ENCODE data around the gene AURKB.
"Not testable (repeated sequence)": the region's sequence is repeated elsewhere in the genome, so short reads cannot be mapped to it uniquely, and the experiment has no call there.

The AURKB gene

DNA sequence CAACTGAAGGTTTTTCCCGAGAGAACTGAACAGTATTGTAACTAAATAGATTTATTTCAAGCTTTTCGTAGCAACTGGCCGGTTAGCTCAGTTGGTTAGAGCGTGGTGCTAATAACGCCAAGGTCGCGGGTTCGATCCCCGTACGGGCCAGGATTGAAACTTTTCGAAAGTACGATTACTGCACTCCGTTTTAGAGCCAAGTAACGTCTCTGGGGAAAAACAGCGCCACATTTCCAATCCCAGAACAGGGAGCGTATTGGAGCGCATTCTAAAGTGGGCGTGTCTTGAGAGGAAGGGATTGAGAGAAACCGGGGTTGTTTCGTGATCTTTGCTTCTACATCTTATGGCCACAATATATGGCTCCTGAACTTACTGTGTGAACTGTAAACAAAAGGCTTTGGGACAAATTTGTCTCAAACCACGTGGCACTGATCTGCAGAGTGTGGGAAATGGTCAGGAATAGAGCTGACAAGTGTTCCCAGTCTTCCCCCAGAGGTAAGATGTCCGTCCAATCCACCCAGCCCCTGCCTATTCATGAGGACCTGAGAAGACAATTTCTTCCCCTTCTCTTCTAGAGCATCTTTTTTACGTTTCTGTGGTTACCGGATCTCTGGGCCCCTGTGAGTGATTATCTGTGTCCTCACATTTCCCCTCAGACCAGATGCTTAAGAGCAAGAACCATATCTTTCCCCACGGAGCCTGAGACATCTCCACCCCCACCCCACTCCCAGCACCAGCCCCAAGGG is 22.7 kb downstream of the AURKB start:
- DNase-seq, result peak; percentile 98

DNA sequence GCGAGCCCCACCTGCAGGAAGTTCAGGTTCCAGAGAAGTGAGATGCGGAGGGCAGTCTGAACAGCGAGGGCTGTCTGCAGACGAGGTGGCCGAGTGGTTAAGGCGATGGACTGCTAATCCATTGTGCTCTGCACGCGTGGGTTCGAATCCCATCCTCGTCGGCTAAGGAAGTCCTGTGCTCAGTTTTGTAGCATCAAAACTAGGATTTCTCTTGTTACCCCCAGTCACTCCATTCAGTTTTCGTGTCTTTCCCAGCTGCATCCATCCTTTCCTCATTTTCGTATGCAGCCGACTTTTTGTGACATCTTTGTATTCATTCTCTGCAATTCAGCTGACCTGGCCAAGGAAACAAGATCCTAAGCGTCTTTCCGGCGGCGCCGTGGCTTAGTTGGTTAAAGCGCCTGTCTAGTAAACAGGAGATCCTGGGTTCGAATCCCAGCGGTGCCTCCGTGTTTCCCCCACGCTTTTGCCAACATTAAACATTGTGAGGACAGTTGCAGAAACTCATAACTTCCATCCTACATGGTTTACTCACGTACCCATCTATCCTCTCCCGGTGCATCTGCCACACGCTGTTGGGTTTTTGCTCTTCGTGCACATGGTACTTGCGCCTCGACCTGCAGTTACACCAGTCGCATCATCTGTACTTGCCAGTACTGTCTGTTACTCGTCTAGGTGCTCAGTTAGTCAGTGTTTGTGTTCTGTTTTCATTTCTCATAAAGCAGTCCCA is 23.4 kb downstream of the AURKB start:
- peak; percentile 89 for DNase-seq

DNA sequence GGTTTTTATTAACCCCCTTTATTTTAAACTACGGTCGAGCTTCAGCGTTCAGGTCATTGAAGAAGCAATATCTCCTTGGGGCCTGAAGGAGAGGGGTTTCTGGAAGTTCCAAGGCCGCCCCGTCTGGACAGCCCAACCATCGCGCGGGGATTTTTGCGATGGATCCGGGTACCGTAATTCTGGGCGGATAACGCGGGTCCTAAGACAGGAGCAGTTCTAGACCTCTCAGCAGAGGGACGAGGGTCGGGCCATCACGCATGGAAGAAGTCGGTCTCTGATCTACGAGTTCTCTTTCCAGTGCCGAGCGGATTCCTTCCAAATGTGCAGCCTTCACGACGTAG is 24.0 kb downstream of the AURKB start:
- no peak for DNase-seq

DNA sequence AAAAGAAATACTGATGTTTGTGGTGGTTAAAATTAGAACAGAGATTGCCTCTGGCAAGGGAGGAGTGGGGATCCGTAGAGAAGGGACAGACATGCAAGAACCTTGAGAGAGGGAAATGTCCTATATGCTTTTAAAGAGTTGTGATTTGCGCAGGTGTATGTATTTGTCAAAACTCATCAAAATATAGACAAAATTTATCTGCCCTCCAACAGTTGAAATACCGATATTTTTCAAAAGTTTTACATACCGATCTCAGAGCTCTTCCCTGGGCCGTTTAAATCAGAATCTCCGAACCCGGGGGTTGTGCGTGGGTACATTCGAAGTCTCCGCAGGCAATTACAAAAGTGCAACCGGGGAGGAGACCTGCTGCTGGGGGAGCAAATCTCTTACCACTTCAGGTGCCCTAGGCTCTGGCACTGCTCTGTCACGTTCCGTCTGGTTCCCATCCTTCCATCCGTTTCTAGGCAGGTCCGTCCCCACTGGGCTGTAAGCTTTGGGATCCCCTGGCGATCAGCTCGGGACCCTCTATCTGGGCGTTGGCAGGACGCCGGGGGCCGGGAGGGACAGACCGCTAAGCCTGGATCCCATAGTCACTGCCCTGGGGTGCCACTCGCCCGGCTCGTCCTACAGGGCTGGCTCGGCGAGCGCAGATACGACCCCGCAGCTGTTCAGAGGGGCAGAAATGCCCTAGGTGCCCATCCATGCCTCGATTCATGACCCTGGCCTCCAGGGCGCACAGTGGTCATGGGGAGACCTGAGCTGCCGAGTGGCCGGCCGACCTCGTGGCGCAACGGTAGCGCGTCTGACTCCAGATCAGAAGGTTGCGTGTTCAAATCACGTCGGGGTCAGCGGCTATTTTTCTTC is 24.6 kb downstream of the AURKB start:
- DNase-seq, result peak; percentile 60

DNA sequence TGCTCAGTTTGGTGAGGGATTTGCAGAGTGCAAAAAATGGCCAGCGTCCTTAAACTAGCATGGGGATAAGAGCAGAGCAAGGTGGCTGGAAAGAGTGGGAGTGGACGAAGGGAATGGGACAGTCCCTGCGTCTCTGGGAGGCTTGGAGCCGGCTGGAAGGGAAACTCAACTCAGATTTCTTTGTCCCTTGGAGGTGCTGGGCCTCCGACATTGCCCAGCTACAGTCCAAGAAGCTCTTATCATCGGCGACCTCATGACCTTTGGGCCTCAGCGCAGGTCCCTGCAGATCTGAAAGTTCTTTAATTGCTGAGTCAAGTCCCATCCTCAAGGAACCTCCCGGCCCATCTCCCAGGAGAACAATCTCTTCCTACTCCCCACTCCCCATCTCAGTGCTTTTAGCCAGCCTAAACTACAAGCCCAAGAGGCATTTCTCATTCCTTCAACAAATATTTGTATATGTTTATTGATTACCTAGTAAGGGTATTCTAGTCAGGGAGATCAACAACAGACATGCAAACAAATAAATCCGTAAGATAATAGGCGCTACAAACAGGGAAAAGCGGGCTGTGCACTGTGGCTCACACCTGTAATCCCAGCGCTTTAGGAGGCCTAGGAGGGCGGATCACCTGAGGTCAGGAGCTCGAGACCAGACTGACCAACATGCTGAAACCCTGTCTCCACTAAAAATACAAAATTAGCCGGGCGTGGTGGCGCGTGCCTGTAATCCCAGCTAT is 33.2 kb downstream of the AURKB start:
- DNase-seq, result no peak

DNA sequence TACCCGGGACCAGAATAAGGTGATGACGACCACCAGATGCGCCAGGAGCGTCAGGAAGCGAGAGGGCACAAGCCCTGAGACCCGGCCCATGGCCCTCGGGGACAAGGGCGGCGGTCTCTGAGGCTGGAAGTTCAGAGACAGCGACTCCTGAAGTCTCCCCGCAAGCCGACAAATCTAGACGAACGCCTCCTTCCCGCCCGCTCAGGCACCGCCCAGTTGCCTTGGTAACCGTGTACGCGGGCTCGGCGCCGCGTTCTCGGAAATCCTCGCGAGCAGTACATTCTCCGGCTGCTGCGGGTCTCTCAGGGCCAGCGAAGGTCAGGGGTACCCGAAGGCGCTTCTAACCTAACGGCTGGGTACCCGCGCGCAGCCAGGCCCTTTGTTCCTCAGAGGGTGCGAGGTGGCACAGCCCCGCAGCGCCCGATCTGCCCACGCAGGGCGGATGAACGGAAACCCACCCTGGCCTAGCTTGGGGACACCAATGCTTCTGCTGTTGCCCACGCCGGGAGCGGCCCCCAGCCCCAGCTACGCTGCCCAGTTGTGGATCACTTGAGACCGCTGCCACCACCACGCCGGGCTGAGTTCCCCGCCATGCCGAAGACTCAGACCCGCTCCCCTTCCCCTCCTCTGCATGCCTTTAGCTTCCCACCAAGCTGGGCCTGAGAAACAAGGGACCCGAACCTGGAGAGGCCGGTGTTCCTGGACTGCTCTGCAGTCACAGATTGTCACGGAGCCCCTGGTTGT is 34.0 kb downstream of the AURKB start, which contains the start of gene TMEM107:
TSS of gene TMEM107 (minus strand) at position 184 of the 744 bp plus-strand sequence. CDS start at position 90, 94 bp downstream.
- peak; percentile 89 for DNase-seq

DNA sequence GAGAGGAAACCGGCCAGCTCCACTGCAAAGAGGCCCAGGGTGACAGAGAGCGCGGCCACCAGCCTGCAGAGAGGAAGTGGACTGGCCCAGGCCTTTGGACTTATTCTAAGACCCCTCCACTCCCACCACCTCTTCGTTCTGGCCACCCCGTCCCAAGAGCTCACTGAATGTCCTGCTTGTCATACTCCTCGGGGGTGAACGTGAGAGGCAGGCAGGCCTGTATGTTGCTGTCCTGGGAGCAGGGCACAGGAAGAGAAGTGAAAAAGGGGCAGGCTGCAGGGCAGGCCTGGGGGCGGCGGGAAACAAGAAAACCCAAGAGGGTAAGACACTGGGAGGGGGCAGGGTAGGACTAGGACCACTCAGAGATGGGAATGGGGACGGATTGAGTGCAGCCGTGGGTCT is 34.6 kb downstream of the AURKB start:
- DNase-seq, result no peak

DNA sequence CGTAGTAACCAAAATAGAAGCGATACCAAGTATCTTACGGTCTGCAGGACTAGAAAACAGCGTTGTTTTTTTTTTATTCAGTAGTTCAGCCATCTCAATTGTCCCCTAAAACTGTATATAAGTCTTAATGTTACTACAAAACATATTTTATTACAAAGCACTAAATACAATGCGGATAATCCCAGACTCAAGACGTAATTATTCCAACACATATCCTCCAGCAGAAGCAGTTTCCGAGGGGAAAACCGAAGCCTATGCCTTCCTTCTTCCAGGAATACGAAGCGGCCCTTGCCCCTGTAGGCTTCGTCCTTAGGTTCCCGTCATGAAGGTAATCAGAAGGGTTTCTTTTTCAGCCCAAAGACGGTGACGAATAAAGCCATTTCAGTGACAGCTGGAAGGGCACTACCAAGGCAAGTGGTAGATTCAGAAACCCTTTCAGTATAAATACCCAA is 36.5 kb downstream of the AURKB start:
- no peak for DNase-seq

DNA sequence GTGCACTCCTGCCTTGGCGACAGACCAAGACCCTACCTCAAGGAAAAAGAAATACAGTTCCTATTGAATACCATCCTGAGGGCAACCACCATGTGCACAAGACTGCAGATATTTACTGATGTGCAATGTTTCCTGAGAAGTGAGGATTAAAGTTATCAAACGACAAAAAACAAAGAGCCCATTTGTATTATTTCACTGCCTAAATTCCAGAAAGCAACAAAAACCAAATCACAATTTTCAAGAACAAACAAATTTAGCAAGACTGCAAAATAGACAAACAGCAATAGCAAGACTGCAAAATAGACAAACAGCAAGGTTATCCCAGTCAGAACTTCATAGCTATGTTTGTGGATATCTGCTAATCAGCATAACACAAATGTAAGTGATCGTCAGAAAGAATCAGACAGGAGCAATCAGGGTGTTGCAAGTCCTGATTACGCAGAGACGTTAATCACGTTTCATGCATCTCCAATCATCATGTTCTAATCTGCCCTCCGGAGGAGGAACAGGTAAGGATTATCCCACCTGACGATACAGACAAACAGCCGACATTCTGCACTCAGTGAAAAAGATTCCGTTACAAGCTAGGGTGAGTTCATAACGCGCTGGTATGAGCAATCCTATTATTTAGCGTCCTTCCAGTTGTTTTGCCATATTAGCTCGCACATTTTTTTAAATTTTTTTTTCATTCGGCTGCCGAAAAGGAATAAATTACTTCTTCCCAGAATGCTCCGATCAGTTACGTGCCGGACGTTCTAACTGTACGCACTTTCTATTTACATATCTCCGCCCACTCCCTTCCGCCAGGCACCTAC is 37.1 kb downstream of the AURKB start:
- peak; percentile 98 for DNase-seq

DNA sequence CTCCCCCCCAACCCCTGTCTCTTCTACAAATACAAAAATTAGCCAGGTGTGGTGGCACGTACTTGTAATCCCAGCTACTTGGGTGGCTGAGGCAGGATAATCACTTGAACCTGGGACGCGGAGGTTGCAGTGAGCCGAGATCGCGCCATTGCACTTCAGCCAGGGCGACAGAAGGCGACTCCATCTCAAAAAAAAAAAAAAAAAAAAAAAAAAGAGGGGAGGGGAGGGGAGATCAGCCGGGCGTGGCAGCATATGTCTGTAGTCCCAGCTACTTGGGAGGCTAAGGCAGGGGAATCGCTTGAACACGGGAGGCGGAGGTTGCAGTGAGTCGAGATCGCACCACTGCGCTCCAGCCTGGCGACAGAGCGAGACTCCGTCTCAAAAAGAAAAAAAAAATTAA is 40.2 kb downstream of the AURKB start:
- not testable (repeated sequence) for DNase-seq

DNA sequence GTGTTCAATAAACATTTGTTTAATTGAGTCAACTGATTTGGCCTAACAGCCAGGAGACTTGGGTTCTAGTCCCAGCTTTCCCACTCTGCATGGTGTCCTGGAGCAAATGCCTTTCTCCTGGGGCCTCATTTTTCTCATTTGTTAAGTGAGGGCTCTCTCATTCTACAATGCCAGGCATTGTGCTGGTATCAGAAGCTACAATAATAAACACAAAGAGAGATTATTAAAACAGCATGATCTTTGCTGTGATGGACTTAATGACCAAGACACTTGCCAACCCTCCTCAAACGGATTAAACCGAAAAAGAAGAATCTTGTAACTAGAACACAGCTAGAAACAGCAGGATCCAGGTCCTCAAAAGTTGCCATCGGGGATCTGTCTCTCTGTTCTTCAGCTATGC is 42.8 kb downstream of the AURKB start:
- DNase-seq, result no peak

DNA sequence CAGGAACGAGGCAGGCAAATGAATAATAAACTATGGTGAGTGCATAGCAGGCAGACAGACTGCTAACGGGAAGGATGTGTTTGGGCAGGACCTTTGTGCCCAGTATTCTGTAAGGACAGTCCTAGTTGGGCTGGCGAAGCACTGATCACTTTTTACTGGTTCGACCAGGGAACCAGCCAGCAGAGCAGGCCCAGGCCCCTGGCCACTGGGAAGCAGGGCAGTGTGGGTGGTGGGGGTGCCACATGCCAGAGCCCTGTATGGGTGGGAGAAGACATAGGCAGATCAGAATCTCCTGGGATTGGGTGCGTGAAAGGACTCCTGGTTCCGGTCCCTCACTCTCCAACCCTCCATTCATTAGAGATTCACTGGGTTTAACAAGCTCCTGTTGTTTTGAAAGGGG is 43.6 kb downstream of the AURKB start:
- DNase-seq, result no peak

DNA sequence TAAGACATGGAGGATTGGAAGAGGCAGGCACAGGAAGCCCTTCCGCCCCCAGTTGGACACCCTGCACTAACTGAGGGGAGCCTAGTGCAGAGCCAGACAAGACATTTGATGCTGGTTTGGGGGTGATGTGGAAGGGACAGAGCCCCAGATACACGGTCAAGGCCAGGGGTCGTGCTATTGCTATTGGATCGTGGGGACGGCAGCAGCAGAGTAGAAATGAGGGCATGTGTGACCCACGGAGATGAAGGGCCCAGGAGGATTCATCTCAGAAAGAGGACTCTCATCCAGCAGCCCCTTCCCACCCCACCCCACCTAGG is 45.6 kb downstream of the AURKB start:
- no peak for DNase-seq

DNA sequence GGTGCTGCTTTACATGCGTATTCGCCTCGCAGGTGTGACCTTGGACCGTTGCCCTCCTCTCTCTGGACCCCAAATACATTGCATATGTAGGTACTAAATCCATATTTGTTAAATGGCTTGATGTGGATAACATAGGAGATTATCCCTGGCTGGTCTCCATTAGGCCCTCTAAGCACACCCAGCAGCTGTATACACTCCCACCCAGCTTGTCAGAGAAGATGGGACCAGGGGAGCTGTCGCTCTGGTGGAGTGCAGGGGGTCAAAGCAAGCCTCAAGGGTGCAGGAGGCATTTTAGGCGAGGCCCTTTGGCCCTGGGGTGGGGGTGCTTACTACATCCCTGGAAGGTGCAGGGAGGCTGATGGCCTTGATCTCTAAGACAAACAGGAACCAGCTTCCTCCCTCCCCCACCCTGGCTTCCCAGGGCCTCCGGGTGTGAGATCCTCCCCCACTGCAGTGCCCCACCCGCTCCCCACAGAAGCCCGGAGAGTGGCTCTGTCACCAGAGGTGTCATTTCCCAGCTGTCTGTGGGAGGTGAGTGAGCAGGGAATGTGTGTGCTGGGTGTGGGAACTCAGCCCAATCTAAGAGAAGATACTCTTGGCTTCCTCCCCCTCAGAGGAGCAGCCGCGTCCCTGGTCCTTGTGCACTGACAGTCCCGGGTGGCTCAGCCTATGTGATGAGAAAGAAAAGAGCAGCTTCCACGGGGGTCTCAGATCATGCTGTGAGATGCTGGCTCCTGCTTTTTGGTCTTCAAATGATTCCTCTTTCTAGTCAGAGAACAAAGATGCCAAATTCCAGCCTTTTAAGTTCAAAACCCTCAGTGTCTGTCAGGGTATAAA is 46.2 kb downstream of the AURKB start:
- DNase-seq, result peak; percentile 75

DNA sequence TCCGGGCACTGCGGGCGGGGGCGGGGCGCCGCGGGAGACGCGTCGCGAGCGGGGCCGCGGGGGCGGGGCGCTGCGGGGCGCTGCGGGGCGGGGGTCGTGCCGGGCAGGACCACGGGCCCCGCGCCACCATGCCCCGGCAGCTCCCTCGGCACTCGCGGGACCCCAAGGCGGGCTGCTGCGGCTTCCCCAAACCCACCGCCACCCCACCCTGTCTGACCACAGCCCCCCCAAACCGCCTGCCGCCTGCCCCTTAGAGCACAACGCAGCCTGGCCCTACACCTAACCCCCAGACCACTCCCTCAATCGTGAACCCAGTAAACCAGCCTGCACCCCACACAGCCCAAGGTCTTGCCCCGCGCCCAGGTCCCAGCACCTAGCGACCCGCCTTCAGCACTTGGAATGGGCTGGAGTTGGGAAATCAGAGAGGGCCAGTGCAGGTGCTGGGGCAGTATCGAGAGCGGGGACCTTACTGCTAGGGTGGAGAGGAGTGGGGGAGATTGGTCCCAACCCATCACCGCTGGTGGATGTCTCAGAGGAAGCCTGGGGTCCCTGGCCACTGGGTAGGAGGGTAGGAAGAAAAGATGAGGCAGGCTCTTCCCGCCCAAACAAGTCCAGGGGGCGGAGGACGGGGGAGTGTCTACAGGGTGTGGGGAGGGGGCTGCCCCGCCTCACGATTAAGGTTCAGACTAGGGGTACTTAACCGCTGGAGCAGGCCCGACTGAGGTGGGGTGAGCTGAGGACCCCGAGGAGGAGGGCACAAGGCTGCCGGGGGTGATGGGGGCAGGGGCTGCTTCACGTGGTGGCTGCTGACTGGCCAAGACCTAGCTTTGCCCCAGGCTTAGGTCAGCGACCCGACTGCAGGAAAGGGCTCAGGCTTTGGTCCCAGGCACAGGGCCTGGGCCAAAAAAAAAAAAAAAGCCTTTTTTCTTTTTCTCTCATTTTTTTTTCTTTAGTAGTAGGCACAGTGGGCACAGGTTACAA is 47.1 kb downstream of the AURKB start:
- no peak for DNase-seq

DNA sequence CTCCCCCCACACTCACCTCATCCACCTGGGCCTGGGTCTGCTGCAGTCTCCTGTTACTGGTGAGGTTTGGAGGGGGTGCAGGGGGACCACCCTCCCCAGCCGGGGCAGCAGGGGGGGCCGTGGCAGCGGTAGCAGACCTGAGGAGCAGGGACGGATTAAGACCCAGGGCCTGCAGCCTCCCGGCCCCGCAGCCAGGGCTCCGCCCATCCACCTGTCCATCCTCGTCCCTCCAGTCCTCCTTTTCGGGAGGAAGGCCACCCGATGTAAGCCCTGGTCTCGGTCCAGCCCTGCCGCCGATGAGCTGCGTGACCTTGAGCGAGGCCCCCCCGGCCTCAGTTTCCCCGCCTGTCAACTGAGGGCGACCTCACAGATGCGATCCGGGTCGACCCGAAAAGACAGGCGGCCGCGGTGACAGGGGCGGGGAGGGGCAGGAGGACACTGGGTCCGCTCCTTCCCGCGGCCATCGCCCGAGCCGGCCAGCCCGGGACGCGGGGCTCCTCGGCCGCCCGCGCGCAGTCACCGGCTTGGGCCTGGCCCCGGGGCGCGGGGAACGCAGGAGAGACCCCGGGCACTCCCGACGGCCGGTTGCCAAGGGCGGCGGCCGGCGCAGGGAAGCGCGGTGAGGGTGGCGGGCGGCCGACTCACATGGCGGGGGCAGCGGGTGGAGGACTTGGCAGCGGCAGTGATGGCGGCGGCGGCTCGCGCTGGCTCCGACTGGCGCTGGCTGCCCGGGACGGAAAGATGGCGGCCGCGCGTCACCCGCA is 48.0 kb downstream of the AURKB start, which contains the start of gene VAMP2:
TSS of gene VAMP2 (minus strand) at position 716 of the 764 bp plus-strand sequence. CDS start at position 647, 69 bp downstream.
- DNase-seq, result peak; percentile 76

DNA sequence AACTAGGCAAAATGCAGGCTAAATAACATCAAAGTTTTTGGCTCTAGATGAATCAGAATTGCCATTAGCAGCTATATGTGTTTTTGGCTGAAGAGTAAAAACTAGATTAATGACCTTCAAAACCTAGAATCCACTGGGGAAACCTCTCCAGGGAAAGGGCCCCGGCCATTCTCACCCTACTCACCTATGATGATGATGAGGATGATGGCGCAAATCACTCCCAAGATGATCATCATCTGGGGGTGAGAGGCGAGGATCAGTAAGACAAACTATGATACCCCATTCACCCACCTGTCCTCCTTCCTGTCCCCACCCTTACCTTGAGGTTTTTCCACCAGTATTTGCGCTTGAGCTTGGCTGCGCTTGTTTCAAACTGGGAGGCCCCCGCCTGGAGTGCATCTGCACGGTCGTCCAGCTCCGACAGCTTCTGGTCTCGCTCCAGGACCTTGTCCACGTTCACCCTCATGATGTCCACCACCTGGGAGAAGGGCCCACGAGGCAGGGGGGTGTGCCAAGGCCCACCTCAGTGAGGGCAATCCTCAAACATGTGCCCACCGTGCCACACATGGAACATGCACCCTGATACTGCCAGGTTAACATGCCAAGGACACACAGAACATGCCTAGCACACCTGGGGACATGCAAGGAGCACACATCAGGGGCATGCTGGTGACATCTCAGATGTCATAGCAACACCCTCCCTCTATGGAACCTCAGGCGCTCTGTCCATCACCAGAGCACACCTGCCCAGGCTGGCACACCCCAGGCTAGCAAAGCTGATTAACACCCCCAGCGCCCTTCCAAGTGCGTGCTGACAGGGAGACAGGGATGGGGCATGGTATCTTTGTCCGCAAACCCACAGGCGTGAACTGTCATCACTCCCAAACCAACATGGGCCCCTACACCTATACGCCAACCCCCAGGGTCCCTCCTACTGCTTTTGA is 48.8 kb downstream of the AURKB start:
- no peak for DNase-seq

Data from inflammatory macrophage treated with lipopolysaccharide for 4 hours (primary cell).